GM19324 (cell line): ENCODE results near the gene MAGED2.
"Not testable (repeated sequence)": the region's sequence is repeated elsewhere in the genome, so short reads cannot be mapped to it uniquely, and the experiment has no call there.

Experiments used
- ATAC-seq: cut with Tn5 transposase; IDR thresholded peaks from one replicate; pipeline ENCODE4 v1.9.1; 2021; ENCODE audit warnings: mild to moderate bottlenecking, moderate library complexity; ENCODE audit not compliant: unreplicated experiment, low FRiP score

The MAGED2 gene

GRCh38 chrX:54807524-54808108, at the start of gene MAGED2:
TSS of gene MAGED2 (plus strand) at chrX:54807745. CDS start at chrX:54809332, 1,587 bp downstream.
- ATAC-seq = no peak

DNA sequence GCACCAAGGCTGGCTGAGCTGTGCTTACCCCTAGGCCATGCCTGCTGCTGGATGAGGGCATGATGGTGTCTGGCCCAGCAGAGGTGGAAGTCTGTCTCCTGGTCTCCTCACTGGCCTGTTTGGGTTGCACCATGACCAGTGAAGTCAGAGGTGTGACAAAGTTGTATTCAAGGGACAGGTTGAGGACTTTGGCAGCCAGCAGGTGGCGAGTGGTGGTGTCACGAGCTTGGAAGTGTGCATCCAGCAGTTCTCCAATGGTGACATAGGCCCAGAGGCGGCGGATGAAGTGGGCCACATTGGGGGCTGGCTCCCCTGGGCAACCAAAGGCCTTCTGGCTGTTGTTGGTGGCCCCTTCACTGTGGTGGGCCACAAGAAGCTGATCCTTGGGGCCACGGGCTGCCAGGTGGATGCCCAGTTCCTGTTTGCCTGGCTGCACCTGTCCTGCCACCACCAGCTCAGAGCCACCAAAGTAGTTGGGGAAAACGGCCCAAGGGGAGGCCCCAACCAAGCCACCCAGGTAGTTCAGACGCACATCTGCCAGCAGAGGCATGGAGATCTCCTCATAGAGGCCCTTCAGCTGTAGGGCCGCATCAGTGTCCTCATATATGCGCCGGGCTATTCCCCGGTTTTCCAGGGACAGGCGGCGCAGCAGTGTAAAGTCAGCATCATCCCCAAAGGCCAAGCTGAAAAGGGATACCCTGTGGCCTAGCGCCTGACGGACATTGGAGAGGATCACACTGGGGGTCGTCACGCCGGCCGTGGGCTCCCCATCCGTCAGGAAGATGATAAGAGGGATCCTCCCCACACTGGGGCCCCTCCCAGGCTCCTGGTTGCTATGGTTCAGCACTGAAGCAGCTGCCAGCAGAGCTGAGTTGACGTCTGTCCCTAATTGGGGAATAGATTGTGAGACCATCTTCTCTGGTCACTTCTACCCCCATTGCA, 49.2 kb upstream of the MAGED2 start:
- ATAC-seq = no peak

DNA sequence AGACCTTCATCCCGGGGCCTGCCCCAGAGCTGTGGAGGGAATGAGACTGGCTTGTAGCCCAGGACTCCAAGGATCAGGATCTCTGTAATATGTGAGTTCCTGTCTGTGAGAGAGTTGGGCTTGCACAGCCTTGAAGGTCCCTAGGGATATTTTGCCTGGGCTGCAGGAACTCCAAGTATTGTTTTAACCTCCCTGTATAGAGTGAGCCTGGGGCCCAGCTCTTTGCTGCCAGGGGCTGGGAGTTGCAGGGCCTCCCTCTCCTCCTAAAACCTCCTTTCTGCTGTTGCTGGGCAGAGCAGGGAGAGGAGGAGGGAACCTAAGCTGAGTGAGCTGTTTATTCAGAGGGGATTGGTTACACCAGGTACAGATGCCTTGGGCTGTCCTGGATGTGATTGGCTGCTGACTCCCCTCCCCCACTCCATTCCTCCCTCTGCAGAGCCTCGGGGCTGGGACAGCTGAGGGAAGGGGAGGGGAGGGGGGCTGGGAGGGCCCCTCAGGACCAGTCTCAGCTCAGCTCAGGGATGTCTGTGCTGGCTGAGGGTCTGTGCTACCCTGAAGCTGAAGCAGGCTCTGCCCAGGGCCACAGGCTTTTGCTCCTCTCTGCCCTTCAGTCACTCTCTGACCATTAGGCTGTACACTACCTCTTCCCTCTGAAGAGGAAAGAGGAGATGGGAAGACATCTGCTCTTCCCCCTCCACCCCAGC, 33.0 kb upstream of the MAGED2 start:
- not testable (repeated sequence) for ATAC-seq

DNA sequence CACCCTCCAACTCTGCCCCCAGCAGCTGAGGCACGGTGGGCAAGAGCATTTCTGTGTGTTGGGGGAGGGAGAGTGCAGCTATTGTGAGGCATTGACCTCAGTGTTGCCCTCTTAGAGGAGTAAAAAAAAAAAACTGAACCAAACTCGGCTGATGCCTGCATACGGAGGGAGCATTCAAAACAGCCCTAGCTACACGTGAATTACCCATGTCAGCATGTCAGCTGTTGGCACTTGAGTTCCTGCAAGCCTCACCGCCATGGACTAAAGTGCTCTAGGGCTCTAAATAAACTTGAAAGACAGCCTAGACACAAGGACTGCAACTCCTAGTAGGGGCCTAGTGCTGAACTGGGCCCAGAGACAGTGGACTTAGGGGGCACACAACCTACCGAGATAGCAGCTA, 31.5 kb upstream of the MAGED2 start:
- no peak for ATAC-seq

DNA sequence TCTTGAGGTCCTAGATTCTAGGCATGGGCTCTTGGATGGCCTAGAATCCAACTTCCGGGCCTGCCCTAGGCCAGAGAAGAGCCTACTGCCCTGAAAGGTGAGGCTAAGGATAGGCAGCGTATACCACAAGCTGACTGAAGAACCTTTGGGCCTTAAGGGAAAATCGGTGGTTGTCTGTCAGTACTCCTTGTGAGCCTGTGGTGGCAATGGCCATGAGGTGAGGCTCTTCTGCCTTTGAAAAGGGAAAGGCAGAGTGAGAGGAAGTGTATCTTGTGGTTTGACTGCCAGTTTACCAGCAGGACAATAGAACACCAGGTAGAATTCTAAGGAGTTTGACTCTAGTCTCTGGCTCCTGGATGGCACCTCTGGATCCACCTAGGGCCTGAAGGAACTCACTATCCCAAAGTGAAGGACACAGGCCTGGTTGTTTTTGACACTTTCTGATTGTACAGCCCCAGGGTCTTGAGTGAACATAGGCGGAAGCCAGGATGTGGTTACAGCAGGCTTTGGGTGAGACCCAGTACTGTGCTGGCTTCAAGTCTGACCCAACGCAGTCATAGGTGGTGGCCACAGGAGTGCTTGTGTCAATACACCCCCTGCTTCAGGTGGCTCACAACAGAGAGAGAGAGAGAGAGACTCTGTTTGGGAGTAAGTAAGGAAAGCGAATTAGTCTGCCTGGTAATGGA, 30.4 kb upstream of the MAGED2 start:
- no peak for ATAC-seq

DNA sequence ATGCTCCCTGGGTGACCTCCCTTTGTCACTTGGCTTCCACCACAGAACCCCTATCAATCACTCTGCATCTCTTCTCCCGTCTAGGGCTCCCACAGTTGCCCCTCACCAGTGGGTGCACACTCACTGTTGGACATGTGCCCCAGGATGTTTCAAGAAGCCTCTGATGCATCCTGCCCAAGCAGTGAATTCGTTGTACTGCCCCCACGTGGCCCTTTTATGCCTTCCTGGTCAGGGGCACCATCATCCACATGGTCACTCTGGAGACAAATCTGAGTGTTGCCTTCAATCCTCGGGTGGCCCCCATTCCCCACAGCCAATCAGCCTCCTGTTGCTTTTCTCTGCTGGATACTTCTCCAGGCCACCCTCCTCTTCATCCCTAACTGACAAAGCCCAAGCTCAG, 21.6 kb upstream of the MAGED2 start:
- no peak for ATAC-seq

DNA sequence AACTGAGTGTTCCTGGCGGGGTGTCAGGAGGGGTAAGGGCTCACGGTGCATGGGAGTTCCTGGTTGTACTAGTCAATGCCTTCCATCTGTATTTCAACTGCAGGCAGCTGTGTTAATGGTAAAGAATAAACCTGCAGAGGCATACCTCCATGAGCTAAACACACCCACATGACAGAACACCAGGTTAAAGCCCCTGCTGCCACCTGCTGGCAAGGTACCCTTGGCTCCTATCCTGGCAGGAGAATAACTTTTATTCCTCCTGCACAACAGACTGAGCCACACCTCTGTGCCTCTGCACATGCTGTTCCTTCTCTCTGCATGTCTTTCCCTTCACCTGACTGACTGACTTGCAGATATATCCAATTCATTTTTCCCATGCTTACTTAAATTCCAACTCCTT, 20.6 kb upstream of the MAGED2 start:
- ATAC-seq = no peak

DNA sequence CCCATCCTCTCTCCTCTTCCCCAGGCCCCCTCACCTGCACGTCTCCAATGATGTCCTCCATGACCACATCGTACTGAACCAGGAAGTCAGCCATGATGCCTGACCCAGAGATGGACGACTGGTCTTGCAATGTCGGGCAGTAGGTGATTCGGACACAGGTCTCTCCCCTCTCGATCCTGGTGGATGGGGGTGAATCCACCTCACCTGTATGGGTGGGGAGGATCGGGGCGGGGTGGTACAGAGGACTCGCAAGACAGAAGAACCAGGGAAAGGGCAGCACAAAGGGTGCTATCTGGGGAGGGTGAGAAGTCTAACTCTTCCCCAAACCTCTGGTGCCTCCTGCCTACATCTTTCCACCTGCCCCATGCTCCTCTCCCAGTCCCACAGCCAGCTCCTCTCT, 19.1 kb upstream of the MAGED2 start:
- ATAC-seq = no peak

- not testable (repeated sequence) for ATAC-seq
These were observed 18.1 kb upstream of the MAGED2 start for GRCh38 chrX:54789405-54789804.

DNA sequence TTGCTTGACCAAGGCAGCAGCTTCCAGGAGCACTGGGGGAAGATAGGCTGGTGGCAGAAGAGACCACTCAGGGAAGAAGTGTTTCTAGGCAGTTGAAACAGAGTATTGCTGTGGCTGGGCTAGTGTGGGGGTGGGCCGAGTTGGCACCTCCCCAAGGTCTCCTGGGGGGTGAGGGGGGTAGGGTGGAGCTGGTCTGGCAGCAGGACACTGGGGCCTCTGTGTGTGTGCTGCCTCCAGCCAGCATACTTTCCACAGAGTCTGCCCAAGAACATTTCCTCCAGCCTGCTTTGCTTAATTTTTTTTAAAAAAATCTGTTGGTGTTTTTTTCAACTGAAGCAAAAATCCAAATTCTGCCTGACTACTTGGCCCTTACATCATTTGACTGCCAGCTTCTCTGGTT, 13.5 kb upstream of the MAGED2 start:
- ATAC-seq = no peak

DNA sequence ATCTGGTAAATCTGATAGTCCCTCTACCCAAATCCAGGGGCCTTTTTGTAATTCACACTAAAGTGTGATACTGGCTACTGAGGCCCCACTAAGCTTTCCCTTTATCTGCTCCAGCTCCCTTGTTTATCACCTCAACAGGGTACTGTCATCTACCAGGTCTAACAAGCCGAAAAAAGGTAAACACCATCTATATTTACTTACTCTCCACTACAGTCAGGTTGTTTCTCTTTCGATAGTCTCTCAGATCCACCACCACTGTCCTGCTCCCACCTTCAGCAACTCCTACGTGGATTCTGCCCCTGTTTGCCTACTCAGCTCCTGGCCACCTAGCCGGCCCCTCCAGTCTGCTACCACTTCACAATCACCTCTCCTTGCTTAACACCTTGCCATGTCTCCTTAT, 12.8 kb upstream of the MAGED2 start:
- no peak for ATAC-seq

GRCh38 chrX:54798137-54798536, 9.4 kb upstream of the MAGED2 start, which contains the start of gene ITIH6:
TSS of gene ITIH6 (minus strand) at chrX:54798255. CDS start at chrX:54798210, 45 bp downstream.
- ATAC-seq = no peak

- ATAC-seq = no peak
These were observed 8.5 kb upstream of the MAGED2 start for GRCh38 chrX:54799046-54799445.

DNA sequence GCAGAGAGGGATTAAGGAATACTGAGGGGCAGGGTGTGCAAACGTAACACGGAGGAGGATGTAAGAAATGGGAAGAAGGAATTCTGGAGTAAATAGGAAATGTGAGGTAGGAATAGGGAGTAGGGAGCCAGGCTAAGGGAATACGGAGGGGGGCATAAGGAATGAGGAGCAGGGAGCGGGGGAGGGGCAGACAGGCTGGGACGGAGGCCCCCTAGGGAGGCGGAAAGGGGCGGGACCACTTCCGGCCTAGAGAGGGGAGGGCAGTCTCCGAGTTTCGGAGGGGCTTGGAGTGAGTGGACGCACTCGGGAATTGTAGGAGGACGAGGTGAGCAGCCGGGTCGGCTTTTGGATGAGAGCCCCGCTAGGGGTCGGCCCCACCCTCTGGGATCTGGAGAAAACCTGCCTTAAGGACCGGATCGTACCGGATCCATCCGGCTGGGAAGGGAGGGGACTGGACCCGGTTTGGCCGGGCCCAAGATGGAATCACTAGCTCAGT, 612 bp downstream of the MAGED2 start:
- ATAC-seq = peak; percentile 4

- ATAC-seq = peak; percentile 84
These were observed 1.3 kb downstream of the MAGED2 start for GRCh38 chrX:54808605-54809483.

DNA sequence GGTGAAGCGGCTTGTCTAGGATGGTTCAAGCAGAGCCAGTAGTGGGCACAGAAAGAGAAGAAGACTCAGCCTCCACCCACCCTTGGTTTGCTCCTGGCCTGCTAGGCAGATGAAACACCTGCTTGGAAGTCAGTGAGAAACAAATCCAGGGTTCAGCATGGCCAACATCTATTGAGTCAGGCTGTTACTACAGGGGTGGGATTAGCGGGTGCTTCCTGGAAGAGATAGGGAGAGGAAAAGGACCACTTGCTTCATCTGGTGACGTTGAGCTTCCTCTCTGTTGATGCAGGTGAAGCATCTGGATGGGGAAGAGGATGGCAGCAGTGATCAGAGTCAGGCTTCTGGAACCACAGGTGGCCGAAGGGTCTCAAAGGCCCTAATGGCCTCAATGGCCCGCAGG, 3.0 kb downstream of the MAGED2 start:
- no peak for ATAC-seq

- no peak for ATAC-seq
These were observed 3.8 kb downstream of the MAGED2 start for GRCh38 chrX:54811301-54811885.

DNA sequence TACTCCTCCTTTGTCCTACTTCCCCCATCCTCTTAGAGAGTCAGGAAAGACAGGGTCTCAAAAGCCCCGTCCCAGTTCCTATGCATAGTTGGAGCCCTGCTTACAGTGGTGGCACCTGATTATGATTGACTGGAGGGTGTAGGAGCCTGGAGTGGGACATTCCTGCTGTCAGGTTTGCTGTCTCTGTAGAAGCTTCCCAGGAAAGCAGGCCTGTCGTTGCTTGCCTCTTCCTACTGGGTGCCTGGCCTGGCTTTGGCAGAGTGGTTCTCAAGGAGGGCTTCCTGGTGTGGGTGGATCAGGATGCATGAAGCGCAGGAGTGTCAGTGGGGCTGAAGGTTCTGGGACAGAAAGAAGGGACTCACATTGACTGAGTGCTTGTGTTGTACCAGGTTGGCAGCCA, 4.8 kb downstream of the MAGED2 start:
- ATAC-seq = no peak

GRCh38 chrX:54817220-54817820, 9.8 kb downstream of the MAGED2 start:
- no peak for ATAC-seq
